WTC11 (cell line): ENCODE measurements around the gene P2RX1. TPM values are rescaled to one million over a fixed set of nuclear protein-coding genes. Genes with fewer than 3 reads are reported as not detected.

Experiments used
- ATAC-seq: fragments of 200-7000 bp; cut with Tn5 transposase; 2 replicates; pipeline ENCODE4 v1.10.0; 2021; ENCODE audit warnings: mild to moderate bottlenecking, moderate library complexity
- CTCF ChIA-PET: fragments of 300-600 bp; sonication (Branson Sonifier 250); formaldehyde crosslinking; loops from one replicate; lab custom pipeline; 2021; ENCODE audit warnings: antibody characterized with exemption; lab: Charles Lee
- POLR2A ChIA-PET: fragments of 350-600 bp; sonication (Branson Sonifier 250); formaldehyde crosslinking; loops from one replicate; lab custom pipeline; 2021; ENCODE audit warnings: antibody characterized with exemption; lab: Charles Lee
- DNase-seq: peaks from one replicate; pipeline ENCODE4 v3.0.0; 2021; ENCODE audit warnings: low spot score
- H3K27ac Mint-ChIP-seq: 2 replicates; pipeline ENCODE4 v1.8.0; 2021; ENCODE audit warnings: mixed read lengths
- H3K27me3 Mint-ChIP-seq: 2 replicates; pipeline ENCODE4 v1.8.0; 2021; ENCODE audit warnings: low read depth, mild to moderate bottlenecking, moderate library complexity, mixed read lengths
- H3K36me3 Mint-ChIP-seq: 2 replicates; pipeline ENCODE4 v1.8.0; 2021; ENCODE audit warnings: mixed read lengths
- H3K4me1 Mint-ChIP-seq: 2 replicates; pipeline ENCODE4 v1.8.0; 2022; ENCODE audit warnings: mixed read lengths
- H3K4me3 Mint-ChIP-seq: 2 replicates; pipeline ENCODE4 v1.8.0; 2021; ENCODE audit warnings: mild to moderate bottlenecking, moderate library complexity, mixed read lengths
- H3K9me3 Mint-ChIP-seq: 2 replicates; pipeline ENCODE4 v1.8.0; 2021; ENCODE audit warnings: mixed read lengths
- CREM ChIP-seq: sonication (generic); formaldehyde crosslinking; IDR thresholded peaks from 2 replicates; pipeline ENCODE4 v1.8.1; 2022; ENCODE audit warnings: mild to moderate bottlenecking, missing genetic modification reagents, moderate library complexity
- EMX1 ChIP-seq: fragments of 250-450 bp; sonication (Bioruptor Pico); IDR thresholded peaks from 2 replicates; pipeline ENCODE4 v1.8.0; 2021; ENCODE audit warnings: mild to moderate bottlenecking
- FOXJ3 ChIP-seq: sonication (generic); formaldehyde crosslinking; IDR thresholded peaks from 2 replicates; pipeline ENCODE4 v1.9.0; 2021; ENCODE audit warnings: missing genetic modification reagents, mild to moderate bottlenecking, borderline replicate concordance
- GRHL2 ChIP-seq: fragments of 250-450 bp; sonication (Bioruptor Pico); IDR thresholded peaks from 2 replicates; pipeline ENCODE4 v1.8.0; 2022; ENCODE audit warnings: mild to moderate bottlenecking, moderate library complexity; ENCODE audit not compliant: insufficient replicate concordance, severe bottlenecking
- GTF2I ChIP-seq: fragments of 250-450 bp; sonication (Bioruptor Pico); conservative IDR thresholded peaks from 2 replicates; pipeline ENCODE4 v1.4.0; 2021; ENCODE audit warnings: mild to moderate bottlenecking
- IRF2 ChIP-seq: sonication (generic); formaldehyde crosslinking; IDR thresholded peaks from 2 replicates; pipeline ENCODE4 v1.8.0; 2022; ENCODE audit warnings: low read depth, missing genetic modification reagents, borderline replicate concordance
- NFATC4 ChIP-seq: fragments of 250-450 bp; sonication (Bioruptor Pico); IDR thresholded peaks from 2 replicates; pipeline ENCODE4 v1.9.0; 2021; ENCODE audit warnings: mild to moderate bottlenecking
- NR1H2 ChIP-seq: sonication (generic); formaldehyde crosslinking; IDR thresholded peaks from 2 replicates; pipeline ENCODE4 v1.9.0; 2021; ENCODE audit warnings: mild to moderate bottlenecking, moderate library complexity, missing genetic modification reagents
- NR3C1 ChIP-seq: sonication (generic); formaldehyde crosslinking; conservative IDR thresholded peaks from 2 replicates; pipeline ENCODE4 v1.8.1; 2023; ENCODE audit warnings: low read depth, mild to moderate bottlenecking, missing genetic modification reagents
- TEAD1 ChIP-seq: sonication (generic); formaldehyde crosslinking; IDR thresholded peaks from 2 replicates; pipeline ENCODE4 v1.8.0; 2022; ENCODE audit warnings: mild to moderate bottlenecking, missing genetic modification reagents
- TEAD4 ChIP-seq: sonication (generic); formaldehyde crosslinking; IDR thresholded peaks from 2 replicates; pipeline ENCODE4 v1.8.0; 2022; ENCODE audit warnings: mild to moderate bottlenecking, missing genetic modification reagents
- ZNF396 ChIP-seq: fragments of 250-450 bp; sonication (Bioruptor Pico); IDR thresholded peaks from 2 replicates; pipeline ENCODE4 v1.8.0; 2021; ENCODE audit warnings: mild to moderate bottlenecking, moderate library complexity, borderline replicate concordance
- ZNF416 ChIP-seq: fragments of 250-450 bp; sonication (Bioruptor Pico); IDR thresholded peaks from 2 replicates; pipeline ENCODE4 v1.9.0; 2021; ENCODE audit warnings: mild to moderate bottlenecking, inconsistent platforms
- ZNF671 ChIP-seq: fragments of 250-450 bp; sonication (Bioruptor Pico); IDR thresholded peaks from 2 replicates; pipeline ENCODE4 v1.8.0; 2021; ENCODE audit warnings: mild to moderate bottlenecking
- total RNA-seq: library from RNA; stranded (reverse); gene quantifications from 3 replicates; pipeline ENCODE4 v1.2.3, GENCODE V29; 2021
- TF ChIP-seq, protein P1 (sequence below): sonication (generic); formaldehyde crosslinking; IDR thresholded peaks from 2 replicates; pipeline ENCODE4 v1.8.1; 2022; ENCODE audit warnings: mild to moderate bottlenecking, moderate library complexity, missing genetic modification reagents
- TF ChIP-seq, protein P2 (sequence below): sonication (generic); formaldehyde crosslinking; IDR thresholded peaks from 2 replicates; pipeline ENCODE4 v1.8.0; 2022; ENCODE audit warnings: mild to moderate bottlenecking, missing genetic modification reagents
- TF ChIP-seq, protein P3 (sequence below): sonication (generic); formaldehyde crosslinking; IDR thresholded peaks from 2 replicates; pipeline ENCODE4 v1.8.1; 2022; ENCODE audit warnings: missing genetic modification reagents, borderline replicate concordance
- TF ChIP-seq, protein P4 (sequence below): fragments of 250-450 bp; sonication (Bioruptor Pico); IDR thresholded peaks from 2 replicates; pipeline ENCODE4 v1.8.0; 2021; ENCODE audit warnings: mild to moderate bottlenecking
- TF ChIP-seq, protein P5 (sequence below): fragments of 250-450 bp; sonication (Bioruptor Pico); IDR thresholded peaks from 2 replicates; pipeline ENCODE4 v1.9.0; 2021; ENCODE audit warnings: mild to moderate bottlenecking
- TF ChIP-seq, protein P6 (sequence below): sonication (generic); formaldehyde crosslinking; IDR thresholded peaks from 2 replicates; pipeline ENCODE4 v1.8.1; 2023; ENCODE audit warnings: mild to moderate bottlenecking, missing genetic modification reagents
- TF ChIP-seq, protein P7 (sequence below): fragments of 250-450 bp; sonication (Bioruptor Pico); IDR thresholded peaks from 2 replicates; pipeline ENCODE4 v2.1.2; 2022; ENCODE audit warnings: mild to moderate bottlenecking, moderate library complexity
- TF ChIP-seq, protein P8 (sequence below): sonication (generic); formaldehyde crosslinking; IDR thresholded peaks from 2 replicates; pipeline ENCODE4 v1.8.0; 2022; ENCODE audit warnings: mild to moderate bottlenecking, missing genetic modification reagents

P2RX1 gene
- total RNA-seq, 1 experiment from 2014 or later = 0.07 TPM

DNA sequence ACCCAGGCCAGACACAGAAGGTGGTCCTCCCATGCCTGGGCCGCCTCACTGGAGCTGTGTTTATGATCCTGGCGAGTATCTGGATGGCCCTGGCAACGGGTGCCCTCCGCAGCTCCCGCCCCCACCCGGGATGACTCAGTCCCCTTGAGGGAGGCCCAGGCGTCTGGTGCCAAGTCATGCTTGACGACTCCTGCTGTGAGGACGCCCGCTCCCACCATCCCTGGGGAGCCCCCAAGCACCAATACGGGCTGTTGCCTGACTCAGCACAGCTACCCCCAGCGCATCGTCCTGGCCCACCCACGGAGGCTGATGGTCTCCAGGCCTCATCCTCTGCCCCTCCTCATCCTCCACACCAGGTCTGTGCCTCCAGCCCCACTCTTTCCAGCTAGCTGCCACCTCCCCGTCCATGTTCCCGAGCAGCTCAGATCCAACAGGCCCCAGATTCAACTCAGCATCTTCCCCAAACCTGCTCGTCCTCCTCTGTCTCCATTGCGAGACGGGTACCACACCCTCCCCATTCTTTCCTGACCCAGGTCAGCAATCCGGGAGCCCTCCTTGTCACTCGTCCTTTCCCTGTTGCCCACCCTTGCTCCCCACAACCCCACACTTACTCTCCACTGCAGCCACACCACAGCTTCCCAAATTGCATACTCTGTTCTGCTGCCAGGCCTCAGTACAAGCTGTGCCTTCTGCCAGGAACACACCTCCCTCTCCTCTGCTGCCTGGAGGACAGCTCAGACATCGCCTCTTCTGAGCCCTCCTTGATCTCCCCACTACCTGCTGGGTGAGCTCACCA, 26.0 kb downstream of the P2RX1 start:
- no peak overlapping the region; the same call in 1 of the 2 replicates for H3K27ac Mint-ChIP-seq
- no peak for DNase-seq
- ATAC-seq = no peak

DNA sequence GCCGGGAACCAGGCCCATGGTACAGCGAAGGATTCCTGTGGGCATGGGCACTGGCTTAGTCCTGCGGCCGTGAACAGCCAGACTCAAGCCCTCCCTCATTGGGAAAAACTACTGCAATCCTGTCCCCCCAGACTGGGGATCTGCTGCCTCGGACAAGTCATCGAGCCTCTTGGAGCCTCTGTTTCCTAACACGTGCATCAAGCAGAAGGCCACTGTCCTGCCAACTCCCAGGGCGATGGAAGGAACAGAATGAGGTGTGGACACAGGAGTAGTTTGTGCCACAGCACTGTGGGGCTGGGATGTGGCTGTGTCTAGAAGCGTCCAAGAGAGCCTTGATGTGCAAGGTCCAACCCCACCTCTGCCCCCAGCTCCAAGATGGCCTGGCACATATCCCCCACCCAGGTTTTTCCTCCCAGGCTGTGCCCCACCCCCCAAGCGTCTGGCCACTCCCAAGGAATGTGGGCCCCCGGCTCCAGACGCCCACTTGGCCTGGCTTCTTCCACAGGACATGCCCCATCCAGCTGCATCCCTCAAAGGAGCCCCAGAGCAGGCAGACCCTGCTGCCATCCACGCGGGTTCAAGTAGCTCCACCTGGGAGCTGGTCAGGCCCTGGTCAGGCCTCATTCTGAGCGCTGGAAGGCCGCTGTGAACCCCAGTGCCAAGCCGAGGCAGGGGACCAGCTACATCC, 26.8 kb downstream of the P2RX1 start:
- ATAC-seq (no peak), DNase-seq (no peak)
- H3K9me3 Mint-ChIP-seq = no peaks in the 10 kb centered on the region
- ChIA-PET CTCF (interaction anchor here (0.9 to 2.7 kb wide), 5 partner anchors 15 to 46 kb away, joined by 3 to 7 read pairs (median 3); no protein-coding TSS in a partner anchor), POLR2A (interaction anchor here (1.1 kb wide), 1 partner anchor 44 kb away, joined by 4 read pairs; the partner anchor contains the start of gene NCBP3)
- H3K27ac Mint-ChIP-seq = no peak overlapping the region
- H3K27me3 Mint-ChIP-seq = peaks cover 7% of the 10 kb centered on the region; the same call in 1 of the 2 replicates
- H3K36me3 Mint-ChIP-seq = 0 out of 2 replicates have a peak, but pooled peaks cover 5% of the 10 kb centered on the region
- no peak overlapping the region for H3K4me3 Mint-ChIP-seq
- peaks cover 34% of the 10 kb centered on the region for H3K4me1 Mint-ChIP-seq
- TF ChIP-seq, protein P1, sequence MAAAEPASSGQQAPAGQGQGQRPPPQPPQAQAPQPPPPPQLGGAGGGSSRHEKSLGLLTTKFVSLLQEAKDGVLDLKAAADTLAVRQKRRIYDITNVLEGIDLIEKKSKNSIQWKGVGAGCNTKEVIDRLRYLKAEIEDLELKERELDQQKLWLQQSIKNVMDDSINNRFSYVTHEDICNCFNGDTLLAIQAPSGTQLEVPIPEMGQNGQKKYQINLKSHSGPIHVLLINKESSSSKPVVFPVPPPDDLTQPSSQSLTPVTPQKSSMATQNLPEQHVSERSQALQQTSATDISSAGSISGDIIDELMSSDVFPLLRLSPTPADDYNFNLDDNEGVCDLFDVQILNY (CRISPR knock-in tag) = no peak
- TF ChIP-seq FOXJ3 (CRISPR knock-in tag) (no peak), ZNF396 (CRISPR knock-in tag) (no peak), GTF2I (CRISPR knock-in tag) (no peak), NFATC4 (no peak), ZNF416 (CRISPR knock-in tag) (no peak), EMX1 (CRISPR knock-in tag) (no peak)
- TF ChIP-seq, protein P2, sequence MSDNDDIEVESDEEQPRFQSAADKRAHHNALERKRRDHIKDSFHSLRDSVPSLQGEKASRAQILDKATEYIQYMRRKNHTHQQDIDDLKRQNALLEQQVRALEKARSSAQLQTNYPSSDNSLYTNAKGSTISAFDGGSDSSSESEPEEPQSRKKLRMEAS (CRISPR knock-in tag) = no peak
- TF ChIP-seq, protein P3, sequence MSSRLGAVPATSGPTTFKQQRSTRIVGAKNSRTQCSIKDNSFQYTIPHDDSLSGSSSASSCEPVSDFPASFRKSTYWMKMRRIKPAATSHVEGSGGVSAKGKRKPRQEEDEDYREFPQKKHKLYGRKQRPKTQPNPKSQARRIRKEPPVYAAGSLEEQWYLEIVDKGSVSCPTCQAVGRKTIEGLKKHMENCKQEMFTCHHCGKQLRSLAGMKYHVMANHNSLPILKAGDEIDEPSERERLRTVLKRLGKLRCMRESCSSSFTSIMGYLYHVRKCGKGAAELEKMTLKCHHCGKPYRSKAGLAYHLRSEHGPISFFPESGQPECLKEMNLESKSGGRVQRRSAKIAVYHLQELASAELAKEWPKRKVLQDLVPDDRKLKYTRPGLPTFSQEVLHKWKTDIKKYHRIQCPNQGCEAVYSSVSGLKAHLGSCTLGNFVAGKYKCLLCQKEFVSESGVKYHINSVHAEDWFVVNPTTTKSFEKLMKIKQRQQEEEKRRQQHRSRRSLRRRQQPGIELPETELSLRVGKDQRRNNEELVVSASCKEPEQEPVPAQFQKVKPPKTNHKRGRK (CRISPR knock-in tag) = no peak
- TF ChIP-seq, protein P4, sequence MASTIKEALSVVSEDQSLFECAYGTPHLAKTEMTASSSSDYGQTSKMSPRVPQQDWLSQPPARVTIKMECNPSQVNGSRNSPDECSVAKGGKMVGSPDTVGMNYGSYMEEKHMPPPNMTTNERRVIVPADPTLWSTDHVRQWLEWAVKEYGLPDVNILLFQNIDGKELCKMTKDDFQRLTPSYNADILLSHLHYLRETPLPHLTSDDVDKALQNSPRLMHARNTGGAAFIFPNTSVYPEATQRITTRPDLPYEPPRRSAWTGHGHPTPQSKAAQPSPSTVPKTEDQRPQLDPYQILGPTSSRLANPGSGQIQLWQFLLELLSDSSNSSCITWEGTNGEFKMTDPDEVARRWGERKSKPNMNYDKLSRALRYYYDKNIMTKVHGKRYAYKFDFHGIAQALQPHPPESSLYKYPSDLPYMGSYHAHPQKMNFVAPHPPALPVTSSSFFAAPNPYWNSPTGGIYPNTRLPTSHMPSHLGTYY = no peak

More for the DNA sequence above, 26.0 kb downstream of the P2RX1 start:
- POLR2A ChIA-PET = interaction anchor here (1.1 kb wide), 1 partner anchor 44 kb away, joined by 4 read pairs; the partner anchor contains the start of gene NCBP3
- no peaks in the 10 kb centered on the region for H3K9me3 Mint-ChIP-seq
- no peak overlapping the region for H3K4me3 Mint-ChIP-seq
- H3K4me1 Mint-ChIP-seq = peaks cover 34% of the 10 kb centered on the region
- no peaks in the 10 kb centered on the region for H3K36me3 Mint-ChIP-seq
- CTCF ChIA-PET = interaction anchor here (0.7 to 2.7 kb wide), 8 partner anchors 11 to 153 kb away, joined by 3 to 7 read pairs (median 3); partner anchors contain the start of gene NCBP3
- H3K27me3 Mint-ChIP-seq = peaks cover 7% of the 10 kb centered on the region; the same call in 1 of the 2 replicates
- TF ChIP-seq CREM (CRISPR knock-in tag) (no peak), NR3C1 (CRISPR knock-in tag) (no peak), IRF2 (CRISPR knock-in tag) (no peak), ZNF671 (no peak), NR1H2 (CRISPR knock-in tag) (no peak), TEAD1 (CRISPR knock-in tag) (no peak), TEAD4 (CRISPR knock-in tag) (no peak), GRHL2 (CRISPR knock-in tag) (no peak)
- TF ChIP-seq, protein P5, sequence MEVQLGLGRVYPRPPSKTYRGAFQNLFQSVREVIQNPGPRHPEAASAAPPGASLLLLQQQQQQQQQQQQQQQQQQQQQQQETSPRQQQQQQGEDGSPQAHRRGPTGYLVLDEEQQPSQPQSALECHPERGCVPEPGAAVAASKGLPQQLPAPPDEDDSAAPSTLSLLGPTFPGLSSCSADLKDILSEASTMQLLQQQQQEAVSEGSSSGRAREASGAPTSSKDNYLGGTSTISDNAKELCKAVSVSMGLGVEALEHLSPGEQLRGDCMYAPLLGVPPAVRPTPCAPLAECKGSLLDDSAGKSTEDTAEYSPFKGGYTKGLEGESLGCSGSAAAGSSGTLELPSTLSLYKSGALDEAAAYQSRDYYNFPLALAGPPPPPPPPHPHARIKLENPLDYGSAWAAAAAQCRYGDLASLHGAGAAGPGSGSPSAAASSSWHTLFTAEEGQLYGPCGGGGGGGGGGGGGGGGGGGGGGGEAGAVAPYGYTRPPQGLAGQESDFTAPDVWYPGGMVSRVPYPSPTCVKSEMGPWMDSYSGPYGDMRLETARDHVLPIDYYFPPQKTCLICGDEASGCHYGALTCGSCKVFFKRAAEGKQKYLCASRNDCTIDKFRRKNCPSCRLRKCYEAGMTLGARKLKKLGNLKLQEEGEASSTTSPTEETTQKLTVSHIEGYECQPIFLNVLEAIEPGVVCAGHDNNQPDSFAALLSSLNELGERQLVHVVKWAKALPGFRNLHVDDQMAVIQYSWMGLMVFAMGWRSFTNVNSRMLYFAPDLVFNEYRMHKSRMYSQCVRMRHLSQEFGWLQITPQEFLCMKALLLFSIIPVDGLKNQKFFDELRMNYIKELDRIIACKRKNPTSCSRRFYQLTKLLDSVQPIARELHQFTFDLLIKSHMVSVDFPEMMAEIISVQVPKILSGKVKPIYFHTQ (CRISPR knock-in tag) = no peak
- TF ChIP-seq, protein P6, sequence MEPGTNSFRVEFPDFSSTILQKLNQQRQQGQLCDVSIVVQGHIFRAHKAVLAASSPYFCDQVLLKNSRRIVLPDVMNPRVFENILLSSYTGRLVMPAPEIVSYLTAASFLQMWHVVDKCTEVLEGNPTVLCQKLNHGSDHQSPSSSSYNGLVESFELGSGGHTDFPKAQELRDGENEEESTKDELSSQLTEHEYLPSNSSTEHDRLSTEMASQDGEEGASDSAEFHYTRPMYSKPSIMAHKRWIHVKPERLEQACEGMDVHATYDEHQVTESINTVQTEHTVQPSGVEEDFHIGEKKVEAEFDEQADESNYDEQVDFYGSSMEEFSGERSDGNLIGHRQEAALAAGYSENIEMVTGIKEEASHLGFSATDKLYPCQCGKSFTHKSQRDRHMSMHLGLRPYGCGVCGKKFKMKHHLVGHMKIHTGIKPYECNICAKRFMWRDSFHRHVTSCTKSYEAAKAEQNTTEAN = no peak
- TF ChIP-seq, protein P7, sequence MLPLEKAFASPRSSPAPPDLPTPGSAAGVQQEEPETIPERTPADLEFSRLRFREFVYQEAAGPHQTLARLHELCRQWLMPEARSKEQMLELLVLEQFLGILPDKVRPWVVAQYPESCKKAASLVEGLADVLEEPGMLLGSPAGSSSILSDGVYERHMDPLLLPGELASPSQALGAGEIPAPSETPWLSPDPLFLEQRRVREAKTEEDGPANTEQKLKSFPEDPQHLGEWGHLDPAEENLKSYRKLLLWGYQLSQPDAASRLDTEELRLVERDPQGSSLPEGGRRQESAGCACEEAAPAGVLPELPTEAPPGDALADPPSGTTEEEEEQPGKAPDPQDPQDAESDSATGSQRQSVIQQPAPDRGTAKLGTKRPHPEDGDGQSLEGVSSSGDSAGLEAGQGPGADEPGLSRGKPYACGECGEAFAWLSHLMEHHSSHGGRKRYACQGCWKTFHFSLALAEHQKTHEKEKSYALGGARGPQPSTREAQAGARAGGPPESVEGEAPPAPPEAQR (CRISPR knock-in tag) = no peak
- TF ChIP-seq, protein P8, sequence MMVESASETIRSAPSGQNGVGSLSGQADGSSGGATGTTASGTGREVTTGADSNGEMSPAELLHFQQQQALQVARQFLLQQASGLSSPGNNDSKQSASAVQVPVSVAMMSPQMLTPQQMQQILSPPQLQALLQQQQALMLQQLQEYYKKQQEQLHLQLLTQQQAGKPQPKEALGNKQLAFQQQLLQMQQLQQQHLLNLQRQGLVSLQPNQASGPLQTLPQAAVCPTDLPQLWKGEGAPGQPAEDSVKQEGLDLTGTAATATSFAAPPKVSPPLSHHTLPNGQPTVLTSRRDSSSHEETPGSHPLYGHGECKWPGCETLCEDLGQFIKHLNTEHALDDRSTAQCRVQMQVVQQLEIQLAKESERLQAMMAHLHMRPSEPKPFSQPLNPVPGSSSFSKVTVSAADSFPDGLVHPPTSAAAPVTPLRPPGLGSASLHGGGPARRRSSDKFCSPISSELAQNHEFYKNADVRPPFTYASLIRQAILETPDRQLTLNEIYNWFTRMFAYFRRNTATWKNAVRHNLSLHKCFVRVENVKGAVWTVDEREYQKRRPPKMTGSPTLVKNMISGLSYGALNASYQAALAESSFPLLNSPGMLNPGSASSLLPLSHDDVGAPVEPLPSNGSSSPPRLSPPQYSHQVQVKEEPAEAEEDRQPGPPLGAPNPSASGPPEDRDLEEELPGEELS (CRISPR knock-in tag) = no peak
